Stomach (tissue), 9 donors: ENCODE data around the gene NXPH4. TPM values are rescaled to one million over a fixed set of nuclear protein-coding genes. Genes with fewer than 3 reads are reported as not detected.
A peak's percentile ranks its signal among the peaks of the same experiment; 100 is the strongest.

Experiments used
- DNase-seq, 2 donors: peaks; one replicate each; pipeline versions ENCODE4 v3.0.0 to v3.0.0-alpha.2; 2013 to 2019
- H3K27ac ChIP-seq, 5 donors: fragments of 200-600 bp in 4 of 5; sonication (generic) in 4 of 5; one replicate each; pipeline ENCODE4 v1.5.1; 2013 to 2019; ENCODE audit warnings: mild to moderate bottlenecking in 1 of 5, moderate library complexity in 1 of 5
- H3K27me3 ChIP-seq, 3 donors: fragments of 200-600 bp; sonication (generic); one replicate each; pipeline ENCODE4 v1.5.1; 2017 to 2019; ENCODE audit warnings: mixed run types in 1 of 3
- H3K36me3 ChIP-seq, 4 donors: fragments of 200-600 bp; sonication (generic); 1 replicate in 3 of 4; 2 replicates in 1 of 4; pipeline ENCODE4 v1.5.1; 2016 to 2019
- H3K4me1 ChIP-seq, 4 donors: fragments of 200-600 bp; sonication (generic); one replicate each; pipeline ENCODE4 v1.5.1; 2016 to 2019
- H3K4me3 ChIP-seq, 4 donors: fragments of 200-600 bp; sonication (generic) in 3 of 4; one replicate each; pipeline ENCODE4 v1.5.1; 2016 to 2019; ENCODE audit warnings: mild to moderate bottlenecking in 1 of 4
- H3K9me3 ChIP-seq, 4 donors: fragments of 200-600 bp; sonication (generic); one replicate each; pipeline ENCODE4 v1.5.1; 2016 to 2019
- CTCF ChIP-seq, 7 experiments: fragments of 450-650 bp in 4 of 7; fragments of 200-600 bp in 3 of 7; sonication (generic) in 3 of 7; IDR thresholded peaks; one replicate each; pipeline ENCODE4 v1.5.1; 2016 to 2019; ENCODE audit warnings: antibody characterized with exemption in 7 of 7, control low read depth in 2 of 7, mild to moderate bottlenecking in 1 of 7
- EP300 ChIP-seq: sonication (generic); formaldehyde crosslinking; IDR thresholded peaks from one replicate; pipeline ENCODE4 v1.6.1; 2017; ENCODE audit warnings: antibody characterized with exemption
- POLR2A ChIP-seq, 4 donors: fragments of 450-650 bp; IDR thresholded peaks; one replicate each; pipeline ENCODE4 v1.6.1; 2016; ENCODE audit warnings: antibody characterized with exemption in 4 of 4, control low read depth in 2 of 4, mild to moderate bottlenecking in 1 of 4, moderate library complexity in 1 of 4
- POLR2AphosphoS5 ChIP-seq, 3 donors: sonication (generic); formaldehyde crosslinking; IDR thresholded peaks; one replicate each; pipeline ENCODE4 v1.6.1; 2016; ENCODE audit warnings: antibody characterized with exemption in 3 of 3
- WGBS, 5 donors: extraction: QIAGEN DNeasy Blood & Tissue Kit in 3 of 5; methylation state at CpG; one replicate each; pipeline versions ENCODE4 v1.1.5 to v1.1.7; 2013 to 2018; 5-methylcytosine and 5-hydroxymethylcytosine counted together
- intact Hi-C: fragments of 100-400 bp; cut with DNase I; formaldehyde crosslinking; loops from one replicate; pipeline ENCODE4 v1.15.1; 2023; ENCODE audit warnings: low total_unique reads
- polyA plus RNA-seq, 3 donors: library from polyadenylated mRNA; stranded (reverse); fragments of 200-250 nt; gene quantifications; one replicate each; pipeline ENCODE4 v1.2.3, GENCODE V29; 2013
- total RNA-seq, 5 donors: library from RNA; depleted of rRNA; stranded (reverse); fragments of >200 nt; gene quantifications; one replicate each; pipeline versions ENCODE4 v1.1.0 to v1.2.3, GENCODE V29; 2014 to 2016
- donor health status: healthy with polysubstance abuse.
- donor health status: Bipolar disorder and iron deficiency.
- donor health status: healthy.

Gene NXPH4
- total and polyA plus RNA-seq, 8 donors = 0.18 to 0.44 (median 0.30) TPM; not detected in 5

- intact Hi-C loops = no loop called here
- H3K36me3 ChIP-seq = peaks cover 48 to 99% (median 97%) of the 10 kb centered on the region in 4 donors
- peak overlapping the region in 1 of 5 donors; percentile 22 for H3K27ac ChIP-seq
- H3K9me3 ChIP-seq = no peaks in the 10 kb centered on the region
- H3K4me3 ChIP-seq = no peak overlapping the region
- DNase-seq = no peak
- WGBS, 5 donors = 87 to 92% (median 89%) methylated on average over 21 to 29 of the region's 29 CpGs
- no peaks in the 10 kb centered on the region for H3K27me3 ChIP-seq
- H3K4me1 ChIP-seq = peaks cover 0 to 4% (median 2%) of the 10 kb centered on the region in 4 donors
- TF ChIP-seq CTCF (IDR thresholded peaks at IDR 0.05) = no peak
- TF ChIP-seq EP300 = no peak
- no peak for TF ChIP-seq POLR2A (IDR thresholded peaks at IDR 0.05)
- no peak for TF ChIP-seq POLR2AphosphoS5 (IDR thresholded peaks at IDR 0.05)
These were observed 8.6 kb upstream of the NXPH4 start for GRCh38 chr12:57207731-57208630.

GRCh38 chr12:57208631-57209282 lies 7.8 kb upstream of the NXPH4 start:
- Histone ChIP-seq H3K36me3 (peaks cover 43 to 91% (median 89%) of the 10 kb centered on the region in 4 donors), H3K27ac (peak overlapping the region in 1 of 5 donors; percentile 22), H3K4me1 (peaks cover 0 to 10% (median 7%) of the 10 kb centered on the region in 4 donors), H3K27me3 (peaks cover 0 to 4% (median 0%) of the 10 kb centered on the region in 3 donors), H3K4me3 (no peak overlapping the region), H3K9me3 (no peaks in the 10 kb centered on the region)
- DNase-seq = no peak
- TF ChIP-seq CTCF (IDR thresholded peaks at IDR 0.05) (no peak), EP300 (no peak), POLR2AphosphoS5 (IDR thresholded peaks at IDR 0.05) (no peak), POLR2A (IDR thresholded peaks at IDR 0.05) (no peak)
- WGBS, 5 donors = 62 to 81% (median 74%) methylated on average over 15 to 22 of the region's 22 CpGs
- intact Hi-C loops = no loop called here

GRCh38 chr12:57209916-57210315 lies 6.7 kb upstream of the NXPH4 start:
- Histone ChIP-seq H3K9me3 (no peaks in the 10 kb centered on the region), H3K27me3 (peaks cover 3 to 15% (median 9%) of the 10 kb centered on the region in 3 donors), H3K36me3 (peaks cover 34 to 79% (median 77%) of the 10 kb centered on the region in 4 donors), H3K4me3 (no peak overlapping the region), H3K27ac (no peak overlapping the region), H3K4me1 (peaks cover 0 to 22% (median 16%) of the 10 kb centered on the region in 4 donors)
- intact Hi-C loops = loop anchor here (5.0 kb wide), 1 partner anchor 37 kb away; no protein-coding TSS in a partner anchor
- no peak for DNase-seq
- no peak for TF ChIP-seq CTCF (IDR thresholded peaks at IDR 0.05)
- no peak for TF ChIP-seq POLR2AphosphoS5 (IDR thresholded peaks at IDR 0.05)
- no peak for TF ChIP-seq POLR2A (IDR thresholded peaks at IDR 0.05)
- no peak for TF ChIP-seq EP300
- WGBS, 5 donors = 87 to 91% (median 88%) methylated on average over 6 to 8 of the region's 8 CpGs

GRCh38 chr12:57210461-57210860 lies 6.1 kb upstream of the NXPH4 start:
- peaks cover 29 to 74% (median 72%) of the 10 kb centered on the region in 4 donors for H3K36me3 ChIP-seq
- WGBS, 5 donors = 90 to 94% (median 93%) methylated on average over 12 to 15 of the region's 15 CpGs

More at GRCh38 chr12:57210461-57210860, 6.1 kb upstream of the NXPH4 start:
- Histone ChIP-seq H3K4me1 (peaks cover 0 to 25% (median 17%) of the 10 kb centered on the region in 4 donors), H3K4me3 (no peak overlapping the region), H3K27me3 (peaks cover 8 to 21% (median 15%) of the 10 kb centered on the region in 3 donors), H3K9me3 (no peaks in the 10 kb centered on the region), H3K27ac (no peak overlapping the region)
- no peak for TF ChIP-seq POLR2A (IDR thresholded peaks at IDR 0.05)
- no peak for TF ChIP-seq EP300
- no peak for TF ChIP-seq POLR2AphosphoS5 (IDR thresholded peaks at IDR 0.05)
- no peak for TF ChIP-seq CTCF (IDR thresholded peaks at IDR 0.05)
- no peak for DNase-seq
- intact Hi-C loops = loop anchor here (5.0 kb wide), 1 partner anchor 37 kb away; no protein-coding TSS in a partner anchor
